Measurements from ENCODE around the gene IMMP1L.

DNA sequence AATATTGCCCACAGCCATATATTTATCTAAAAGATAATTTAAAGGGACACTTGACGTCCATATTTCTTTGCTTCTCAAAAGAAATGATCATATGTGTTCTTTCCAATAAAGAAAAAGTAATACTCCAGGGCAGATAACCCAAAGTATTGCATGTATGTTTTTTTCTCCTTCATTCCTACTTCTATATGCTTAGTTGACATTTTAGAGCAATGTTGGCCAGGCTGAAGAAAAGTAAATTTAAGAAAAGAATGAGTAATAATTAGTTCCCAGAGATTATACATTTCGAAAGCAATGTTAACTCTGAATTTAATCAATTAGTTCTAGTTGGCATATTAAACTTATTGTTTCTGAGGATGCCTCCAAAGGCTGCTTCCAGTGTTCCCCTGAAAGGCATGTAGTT, 91.6 kb downstream of the IMMP1L start:
- TF ChIP-seq, protein P1, sequence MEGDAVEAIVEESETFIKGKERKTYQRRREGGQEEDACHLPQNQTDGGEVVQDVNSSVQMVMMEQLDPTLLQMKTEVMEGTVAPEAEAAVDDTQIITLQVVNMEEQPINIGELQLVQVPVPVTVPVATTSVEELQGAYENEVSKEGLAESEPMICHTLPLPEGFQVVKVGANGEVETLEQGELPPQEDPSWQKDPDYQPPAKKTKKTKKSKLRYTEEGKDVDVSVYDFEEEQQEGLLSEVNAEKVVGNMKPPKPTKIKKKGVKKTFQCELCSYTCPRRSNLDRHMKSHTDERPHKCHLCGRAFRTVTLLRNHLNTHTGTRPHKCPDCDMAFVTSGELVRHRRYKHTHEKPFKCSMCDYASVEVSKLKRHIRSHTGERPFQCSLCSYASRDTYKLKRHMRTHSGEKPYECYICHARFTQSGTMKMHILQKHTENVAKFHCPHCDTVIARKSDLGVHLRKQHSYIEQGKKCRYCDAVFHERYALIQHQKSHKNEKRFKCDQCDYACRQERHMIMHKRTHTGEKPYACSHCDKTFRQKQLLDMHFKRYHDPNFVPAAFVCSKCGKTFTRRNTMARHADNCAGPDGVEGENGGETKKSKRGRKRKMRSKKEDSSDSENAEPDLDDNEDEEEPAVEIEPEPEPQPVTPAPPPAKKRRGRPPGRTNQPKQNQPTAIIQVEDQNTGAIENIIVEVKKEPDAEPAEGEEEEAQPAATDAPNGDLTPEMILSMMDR (IDR thresholded peaks at IDR 0.05) = no peak
- TF ChIP-seq EP300 (IDR thresholded peaks at IDR 0.05) = no peak

Data from stomach (tissue), 4 donors.